ENCODE measurements around the gene CYSLTR2.

Gene CYSLTR2

GRCh38 chr13:48653472-48653939, at the start of gene CYSLTR2:
CYSLTR2 (plus strand) TSS chr13:48653929; CDS start chr13:48706818, 52,889 bp downstream.
- in situ Hi-C loops (cut with MboI; ENCODE audit: low sequenced_read_pairs): no loop called here

GRCh38 chr13:48615049-48615448, 38.7 kb upstream of the CYSLTR2 start:
- in situ Hi-C loops (cut with MboI; ENCODE audit: low sequenced_read_pairs): no loop called here

GRCh38 chr13:48618937-48619336, 34.8 kb upstream of the CYSLTR2 start:
- in situ Hi-C loops (cut with MboI; ENCODE audit: low sequenced_read_pairs): no loop called here

DNA sequence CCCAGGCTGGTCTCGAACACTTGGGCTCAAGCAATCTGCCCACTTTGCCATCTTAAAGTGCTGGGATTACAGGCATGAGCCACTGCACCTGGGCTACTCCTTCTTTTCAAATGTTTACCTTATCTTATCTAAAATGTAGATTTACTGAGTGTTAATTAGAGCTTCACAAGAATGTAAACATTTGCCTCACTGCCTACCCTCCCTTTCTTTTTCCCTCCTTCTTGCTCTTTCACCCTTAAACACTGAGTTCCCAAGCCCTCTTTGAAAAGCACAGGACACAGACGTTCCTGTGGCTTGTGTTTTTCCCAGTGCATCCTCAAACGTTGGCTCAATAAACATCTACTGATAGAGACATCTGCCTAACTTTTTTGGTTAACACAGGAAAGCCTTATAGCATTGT, 32.7 kb upstream of the CYSLTR2 start:
- in situ Hi-C loops (cut with MboI; ENCODE audit: low sequenced_read_pairs): no loop called here

- in situ Hi-C loops (cut with MboI; ENCODE audit: low sequenced_read_pairs): no loop called here
Observed at GRCh38 chr13:48624016-48624415, 29.7 kb upstream of the CYSLTR2 start.

DNA sequence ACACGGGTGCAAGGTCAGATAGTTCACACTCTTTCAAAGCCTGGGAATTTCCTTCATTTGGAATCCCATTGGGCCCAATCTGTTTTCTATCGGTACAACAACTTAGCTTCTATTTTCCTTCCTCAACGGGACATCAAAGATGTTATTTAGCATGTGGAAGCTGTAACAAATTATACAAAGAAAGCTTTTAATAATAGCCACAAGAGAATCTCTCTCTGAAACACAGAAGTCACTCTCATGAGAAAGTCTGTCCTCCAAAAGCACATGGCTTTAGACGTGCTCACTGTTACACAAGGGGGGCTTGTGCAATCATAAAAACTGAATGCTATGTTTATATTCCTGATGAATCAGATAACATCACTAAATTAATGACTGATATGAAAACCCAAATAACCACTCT, 28.9 kb upstream of the CYSLTR2 start:
- in situ Hi-C loops (cut with MboI; ENCODE audit: low sequenced_read_pairs): no loop called here

- in situ Hi-C loops (cut with MboI; ENCODE audit: low sequenced_read_pairs): no loop called here
Observed at GRCh38 chr13:48625413-48626076, 28.2 kb upstream of the CYSLTR2 start.

DNA sequence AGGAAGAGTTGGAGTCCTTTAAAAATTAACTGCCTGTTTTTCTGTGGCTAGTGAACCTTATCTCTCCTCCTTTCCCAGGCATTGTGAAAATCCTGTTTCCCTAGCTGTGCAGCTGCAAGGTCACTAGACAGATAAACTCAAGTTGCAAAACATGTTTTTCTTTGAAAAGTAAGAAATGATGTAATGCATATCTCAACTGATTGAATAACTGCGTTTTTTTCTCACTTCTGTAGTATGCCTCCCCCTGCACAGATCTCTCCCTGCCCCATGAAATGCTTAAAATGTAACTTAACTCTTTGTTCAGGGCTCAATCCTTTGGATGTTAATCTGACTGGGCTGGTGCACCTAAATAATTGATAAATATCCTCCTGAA, 27.7 kb upstream of the CYSLTR2 start:
- in situ Hi-C loops (cut with MboI; ENCODE audit: low sequenced_read_pairs): no loop called here

DNA sequence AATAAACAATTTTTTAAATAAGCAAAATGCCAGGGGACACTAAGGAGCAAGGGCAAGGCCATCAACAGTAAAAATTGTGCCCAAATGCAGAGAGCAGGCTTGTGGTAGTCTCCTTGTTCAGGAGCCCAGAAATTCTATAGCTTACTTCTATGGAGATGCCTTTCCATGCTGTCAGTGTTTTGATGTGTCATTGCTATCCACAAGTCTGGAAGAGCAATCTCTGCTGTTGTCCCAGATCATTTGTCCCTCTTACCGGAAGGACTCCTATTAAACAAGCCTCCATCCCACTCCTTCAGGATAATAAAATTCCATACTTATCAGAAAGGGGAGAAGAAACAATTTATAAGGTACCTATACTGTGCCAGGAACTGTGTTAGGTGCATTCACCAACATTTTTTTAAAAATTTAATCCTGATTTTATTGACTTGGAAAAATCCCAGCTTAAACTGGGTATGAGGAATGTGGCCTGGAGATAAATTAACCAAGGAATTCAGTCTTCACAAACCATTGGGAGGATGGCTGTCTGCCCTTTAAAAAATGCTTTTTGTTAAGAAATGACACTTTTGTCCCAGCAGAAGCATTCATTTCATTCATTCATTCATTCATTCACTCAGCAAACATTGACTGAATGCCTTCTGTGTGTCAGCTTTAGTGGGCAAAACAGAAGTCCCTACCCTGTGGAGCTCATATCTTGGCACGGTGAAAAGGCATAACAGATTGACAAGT, 26.8 kb upstream of the CYSLTR2 start:
- in situ Hi-C loops (cut with MboI; ENCODE audit: low sequenced_read_pairs): no loop called here

GRCh38 chr13:48629277-48629676, 24.5 kb upstream of the CYSLTR2 start:
- in situ Hi-C loops (cut with MboI; ENCODE audit: low sequenced_read_pairs): no loop called here

DNA sequence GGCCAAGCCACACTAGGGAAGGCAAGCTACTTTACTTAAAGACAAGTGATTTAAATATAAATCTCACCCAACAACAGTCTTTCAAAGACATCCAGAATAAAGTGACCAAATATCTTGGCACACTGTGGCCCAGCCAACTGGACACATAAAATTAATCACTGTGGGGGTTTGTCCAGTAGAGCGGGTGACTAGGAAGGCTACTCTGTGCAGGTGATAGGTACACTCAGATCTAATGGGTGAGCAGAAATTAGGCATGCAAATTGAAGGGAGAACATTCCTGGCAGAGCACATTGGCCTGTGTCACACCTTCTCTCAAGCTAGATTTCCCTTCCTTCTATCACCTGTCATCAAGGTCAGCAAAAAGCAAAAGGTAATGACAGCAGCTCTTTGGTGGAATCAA, 23.4 kb upstream of the CYSLTR2 start:
- in situ Hi-C loops (cut with MboI; ENCODE audit: low sequenced_read_pairs): no loop called here

GRCh38 chr13:48630773-48631172, 23.0 kb upstream of the CYSLTR2 start:
- in situ Hi-C loops (cut with MboI; ENCODE audit: low sequenced_read_pairs): no loop called here

- in situ Hi-C loops (cut with MboI; ENCODE audit: low sequenced_read_pairs): no loop called here
Observed at GRCh38 chr13:48631441-48631840, 22.3 kb upstream of the CYSLTR2 start.

DNA sequence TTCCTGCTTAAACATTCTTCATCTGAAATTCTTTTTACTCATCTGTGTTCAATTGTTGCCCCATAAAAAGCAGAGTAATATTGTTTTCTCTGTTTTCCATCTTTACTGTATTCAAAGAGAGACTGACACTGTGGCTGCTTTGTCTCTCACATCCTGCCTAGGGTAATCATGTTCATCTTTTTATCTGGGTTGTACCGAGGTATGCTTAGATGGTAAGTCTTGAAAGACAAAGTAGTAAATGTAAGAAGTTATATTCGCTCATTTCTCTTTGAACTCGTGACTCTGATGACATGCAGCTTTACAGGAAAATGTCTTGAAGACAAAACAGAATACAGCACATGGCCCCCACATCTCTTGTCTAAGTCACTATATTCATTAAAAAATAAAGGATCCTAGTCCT, 20.0 kb upstream of the CYSLTR2 start:
- in situ Hi-C loops (cut with MboI; ENCODE audit: low sequenced_read_pairs): no loop called here

DNA sequence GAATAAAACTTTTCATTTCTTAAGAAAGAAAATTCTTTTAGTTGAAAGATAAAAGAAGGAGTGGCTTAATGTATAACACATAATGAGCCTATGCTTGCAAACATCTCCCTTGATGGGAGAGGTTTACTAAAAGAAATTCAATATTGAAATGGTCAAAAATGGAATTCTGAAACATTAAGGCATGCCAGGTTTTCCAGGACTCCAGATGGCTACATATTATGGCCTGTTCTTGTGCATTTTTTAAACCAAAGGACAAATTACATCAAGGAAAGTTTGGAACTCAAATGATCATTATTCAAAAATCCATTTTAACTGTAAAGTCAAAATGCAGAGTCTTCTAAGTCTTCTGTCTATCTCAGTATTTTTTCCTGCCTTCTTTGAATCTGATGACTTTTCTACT, 19.1 kb upstream of the CYSLTR2 start:
- in situ Hi-C loops (cut with MboI; ENCODE audit: low sequenced_read_pairs): no loop called here

GRCh38 chr13:48635478-48635877, 18.3 kb upstream of the CYSLTR2 start:
- in situ Hi-C loops (cut with MboI; ENCODE audit: low sequenced_read_pairs): no loop called here

DNA sequence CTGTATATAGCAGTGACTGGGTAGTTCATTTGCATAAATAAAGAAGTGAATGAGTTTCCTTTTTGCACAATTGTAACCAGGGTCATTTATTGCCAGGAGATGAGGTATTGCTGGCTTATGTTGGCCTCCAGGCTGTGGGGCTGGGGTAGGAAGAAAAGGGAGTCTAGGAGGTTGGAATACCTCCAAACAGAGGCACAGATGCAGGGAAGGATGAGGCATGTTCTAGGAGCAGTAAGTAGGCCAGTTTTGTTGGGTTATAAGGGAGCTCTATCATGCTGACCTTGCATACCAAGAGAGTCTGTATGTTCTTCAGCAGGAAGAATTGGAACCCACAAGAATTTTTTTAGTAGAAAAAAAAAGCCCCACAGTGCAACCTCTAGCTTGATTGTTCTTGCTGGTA, 17.2 kb upstream of the CYSLTR2 start:
- in situ Hi-C loops (cut with MboI; ENCODE audit: low sequenced_read_pairs): no loop called here

- in situ Hi-C loops (cut with MboI; ENCODE audit: low sequenced_read_pairs): no loop called here
Observed at GRCh38 chr13:48637601-48638000, 16.1 kb upstream of the CYSLTR2 start.

- in situ Hi-C loops (cut with MboI; ENCODE audit: low sequenced_read_pairs): no loop called here
Observed at GRCh38 chr13:48640767-48641166, 13.0 kb upstream of the CYSLTR2 start.

GRCh38 chr13:48641404-48641803, 12.3 kb upstream of the CYSLTR2 start:
- in situ Hi-C loops (cut with MboI; ENCODE audit: low sequenced_read_pairs): no loop called here

DNA sequence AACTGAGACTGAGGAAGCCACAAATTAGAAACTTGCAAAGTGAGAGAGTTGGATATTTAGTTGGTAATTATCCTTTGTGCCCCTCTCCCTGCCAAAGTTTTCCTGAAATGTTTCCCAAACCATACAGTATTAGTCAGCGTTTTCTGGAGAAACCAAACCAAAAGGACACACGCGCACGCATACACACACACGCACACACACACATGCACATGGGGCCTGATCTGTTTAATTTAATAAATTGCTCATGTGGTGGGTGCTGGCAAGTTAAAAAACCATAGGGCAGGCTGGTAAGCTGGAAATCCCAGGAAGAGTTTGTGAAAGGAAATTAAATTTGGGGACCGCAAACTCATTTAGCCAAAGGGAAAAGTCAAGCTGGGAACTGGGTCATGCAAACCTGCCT, 11.7 kb upstream of the CYSLTR2 start:
- in situ Hi-C loops (cut with MboI; ENCODE audit: low sequenced_read_pairs): no loop called here

GRCh38 chr13:48643159-48643558, 10.6 kb upstream of the CYSLTR2 start:
- in situ Hi-C loops (cut with MboI; ENCODE audit: low sequenced_read_pairs): no loop called here

DNA sequence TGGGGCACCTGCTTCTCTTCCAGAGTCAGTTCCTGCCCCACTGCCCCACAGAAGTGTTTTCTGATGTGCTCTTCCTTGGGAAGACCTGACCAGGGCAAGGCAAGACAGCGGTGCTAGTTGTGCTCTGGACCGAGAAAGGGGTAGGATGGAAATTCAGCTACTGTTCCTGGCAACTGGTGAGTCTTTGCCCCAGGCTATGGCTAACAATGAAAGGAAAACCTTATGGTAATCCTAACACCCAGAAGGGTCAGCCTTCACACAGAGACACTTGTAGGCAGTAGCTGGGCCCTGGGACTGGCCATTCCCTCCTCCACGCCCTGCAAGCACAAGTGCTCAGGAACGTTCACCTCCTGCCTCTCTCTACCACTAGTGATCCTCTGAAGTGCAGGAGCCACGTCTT, 9.6 kb upstream of the CYSLTR2 start:
- in situ Hi-C loops (cut with MboI; ENCODE audit: low sequenced_read_pairs): no loop called here

Data from HL-60/S4 (cell line).